Stimulated activated CD8-positive, alpha-beta memory T cell treated with anti-CD3 and anti-CD28 coated beads, Interleukin-7, amount 100 ng/mL, for 48 hours (primary cell): Measurements from ENCODE around the gene LDLRAD3.
"Not testable (repeated sequence)": the region's sequence is repeated elsewhere in the genome, so short reads cannot be mapped to it uniquely, and the experiment has no call there.

Source experiments
- DNase-seq, 2 donors: peaks; one replicate each; pipeline ENCODE4 v3.0.0-alpha.2; 2020; ENCODE audit warnings: low read depth in 1 of 2; ENCODE audit errors: extremely low read depth in 1 of 2

Gene LDLRAD3

DNA sequence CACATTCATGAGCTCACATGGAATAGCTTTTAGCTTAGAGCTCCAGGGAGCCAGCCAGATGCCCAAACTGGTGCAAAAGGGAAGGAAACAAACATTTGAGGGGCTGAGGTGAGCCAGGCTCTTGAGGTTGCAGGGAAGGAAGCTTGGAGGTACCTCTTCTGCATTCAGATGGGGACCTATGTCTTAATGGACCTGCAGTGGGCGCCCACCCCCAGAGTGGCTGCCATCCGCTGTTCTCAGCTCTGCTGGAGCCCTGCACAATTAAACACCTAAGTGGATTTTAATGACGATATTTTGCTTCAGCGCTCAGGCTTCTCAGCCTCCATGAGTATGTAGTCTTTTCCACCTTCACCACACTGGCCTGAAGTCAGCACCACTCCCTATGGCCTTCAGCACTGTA lies 100.8 kb downstream of the LDLRAD3 start:
- DNase-seq, result no peak

- DNase-seq, result not testable (repeated sequence)
These were observed 102.1 kb downstream of the LDLRAD3 start for GRCh38 chr11:36045945-36046344.

DNA sequence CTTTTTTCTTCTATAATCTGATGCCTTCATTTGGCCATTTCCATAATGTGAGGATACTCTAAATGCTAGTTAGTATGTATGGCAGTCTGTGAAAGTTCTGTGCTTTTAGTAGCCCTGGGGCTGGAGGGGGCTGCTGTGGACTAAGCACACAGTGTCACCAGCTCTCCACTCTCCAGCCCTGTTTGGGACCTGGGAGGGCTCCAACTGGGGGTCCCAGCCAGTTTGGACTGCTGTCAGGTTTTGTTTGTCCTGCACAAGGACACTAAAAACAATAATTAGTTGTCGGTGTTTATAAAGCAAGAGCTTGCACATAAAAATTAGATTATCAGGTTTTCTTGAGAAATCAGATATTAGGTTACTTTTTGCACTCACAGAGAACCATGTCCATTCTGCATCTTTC lies 103.1 kb downstream of the LDLRAD3 start:
- DNase-seq, result no peak

DNA sequence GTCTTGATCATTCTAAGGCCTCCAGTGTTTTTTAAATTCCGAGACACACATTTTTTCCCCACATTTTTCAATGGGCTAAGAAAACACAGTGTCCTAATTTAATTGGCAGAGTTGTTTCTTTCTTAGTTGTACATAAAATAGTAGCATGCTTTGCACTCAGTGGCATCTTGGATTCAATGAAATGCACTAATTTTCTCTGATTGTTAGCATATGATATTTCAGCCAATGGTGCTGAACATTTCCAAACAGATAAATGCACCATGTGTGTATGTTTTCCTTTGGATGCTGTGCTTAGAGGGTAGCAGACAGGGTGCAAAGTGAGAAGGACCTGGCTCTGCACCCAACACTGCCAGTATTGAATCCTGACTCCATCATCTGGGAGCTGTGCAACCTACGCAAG lies 103.5 kb downstream of the LDLRAD3 start:
- no peak for DNase-seq

DNA sequence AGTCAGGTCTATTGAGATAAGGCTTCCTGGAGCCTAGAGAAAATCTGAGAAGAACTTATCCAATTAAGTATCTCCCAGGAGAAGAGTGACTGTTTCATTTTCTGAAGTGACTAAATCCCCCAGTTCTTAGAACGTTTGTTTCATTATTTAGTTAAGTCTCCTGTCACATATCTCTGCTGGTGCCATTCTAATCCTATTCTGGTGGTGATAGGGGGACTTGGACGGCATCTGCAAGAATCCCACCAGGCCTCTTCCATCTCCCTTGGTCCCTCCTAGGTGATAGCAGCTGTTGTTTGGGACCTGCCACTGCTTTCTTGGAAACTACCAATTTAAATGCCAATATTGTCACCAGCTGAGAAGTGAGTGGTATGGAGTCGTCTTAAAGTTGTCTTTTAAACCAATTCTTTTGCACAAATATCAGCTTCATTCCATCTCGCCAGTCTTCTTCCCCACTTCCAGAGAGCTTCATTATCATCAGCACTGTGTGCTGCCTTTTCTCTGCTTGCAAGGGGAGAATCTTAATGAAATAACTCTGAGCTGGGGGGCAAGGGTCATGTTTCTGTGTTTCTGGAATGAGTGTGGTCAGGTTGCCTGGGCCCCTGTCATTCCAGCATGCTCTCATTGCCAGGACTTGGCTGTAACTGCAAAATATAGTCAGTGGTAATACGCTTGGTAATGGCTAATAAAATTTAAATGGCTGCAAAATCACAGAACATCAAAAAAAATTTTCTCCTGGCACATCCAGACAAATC lies 104.8 kb downstream of the LDLRAD3 start:
- no peak for DNase-seq

DNA sequence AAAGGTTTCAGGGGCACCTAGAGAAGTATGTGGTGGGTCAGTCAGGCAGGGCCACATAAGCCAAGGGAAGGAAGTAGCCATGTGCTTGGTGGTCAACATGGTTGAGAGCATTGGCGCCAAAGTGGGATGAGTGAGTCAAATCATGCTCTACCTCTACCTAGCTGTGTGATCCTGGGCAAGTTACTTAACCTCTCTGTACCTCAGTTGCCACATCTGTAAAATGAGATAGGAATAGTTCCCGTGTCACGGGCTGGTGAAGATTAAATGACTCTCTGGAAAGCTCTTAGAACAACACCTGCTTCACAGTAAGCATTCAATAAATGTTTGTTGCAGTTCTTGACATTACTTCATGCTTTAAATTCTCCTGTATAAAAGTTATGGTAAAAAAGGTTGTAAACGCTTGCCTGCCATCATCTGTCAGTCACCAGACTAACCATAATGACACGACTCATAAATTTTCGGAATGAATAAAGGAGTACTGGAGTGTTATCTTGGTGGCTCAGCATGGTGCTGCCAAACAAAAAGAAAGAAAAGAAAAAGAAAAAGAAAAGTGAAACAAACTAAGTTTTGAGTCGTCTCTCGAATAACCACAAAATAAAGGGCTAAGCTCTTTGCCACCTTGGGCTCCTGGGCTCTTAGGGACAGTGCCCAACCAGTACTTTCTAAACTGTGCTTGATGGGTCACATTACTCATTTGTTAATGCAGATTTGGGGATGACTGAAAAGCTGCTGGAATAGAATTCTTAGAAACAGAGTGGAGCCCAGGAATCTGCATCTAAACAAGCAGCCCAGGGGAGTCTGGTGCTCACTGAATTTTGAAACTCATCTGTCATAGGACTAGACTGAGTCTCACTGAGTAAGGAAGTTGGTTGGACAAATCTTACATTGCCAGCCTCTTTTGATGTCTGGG lies 107.6 kb downstream of the LDLRAD3 start:
- no peak for DNase-seq

DNA sequence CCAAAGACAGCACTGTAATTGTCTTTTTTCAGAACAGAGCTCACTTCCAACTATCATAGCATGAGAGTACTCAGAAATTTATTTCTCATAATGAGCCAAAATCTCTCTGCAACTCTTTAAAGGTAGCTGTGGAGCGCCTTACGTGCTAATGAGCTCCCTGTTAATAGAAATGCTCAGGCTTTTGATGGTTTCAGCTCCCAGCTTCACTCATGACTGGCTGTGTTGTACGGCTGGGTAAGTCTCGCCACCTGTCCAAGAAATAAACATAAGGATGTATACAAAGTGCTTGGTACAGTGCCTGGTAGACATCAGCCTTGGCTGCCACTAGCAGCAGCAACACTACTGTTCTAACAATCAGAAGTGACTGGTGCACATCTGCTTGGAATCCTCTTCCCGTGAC lies 109.4 kb downstream of the LDLRAD3 start:
- no peak for DNase-seq

GRCh38 chr11:36053862-36054261 lies 110.0 kb downstream of the LDLRAD3 start:
- DNase-seq, result no peak

GRCh38 chr11:36054628-36055027 lies 110.8 kb downstream of the LDLRAD3 start:
- DNase-seq, result no peak

DNA sequence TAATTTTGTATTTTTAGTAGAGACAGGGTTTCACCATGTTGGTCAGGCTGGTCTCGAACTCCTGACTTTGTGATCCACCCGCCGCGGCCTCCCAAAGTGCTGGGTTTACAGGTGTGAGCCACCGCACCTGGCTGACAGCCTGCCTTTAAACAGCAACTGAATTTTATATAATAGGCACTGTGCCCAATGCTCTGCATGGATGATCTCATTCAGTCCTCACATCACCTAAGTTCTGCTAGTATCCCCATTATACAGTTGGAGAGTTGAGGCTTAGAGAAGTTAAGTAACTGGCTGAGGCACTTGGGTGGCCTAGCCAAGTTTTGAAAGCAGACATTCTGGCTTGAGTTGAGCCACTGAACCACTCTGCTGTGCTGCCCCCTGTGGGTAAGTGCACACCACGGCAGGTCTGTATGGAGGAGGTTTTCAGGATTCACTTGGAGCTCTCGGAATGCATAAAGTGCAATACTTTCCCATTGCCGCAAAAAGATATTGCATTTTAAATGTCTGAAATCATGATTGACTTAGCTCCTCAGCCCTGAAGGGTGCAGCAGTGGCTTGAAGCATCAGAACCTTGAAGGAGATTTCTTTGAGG lies 112.4 kb downstream of the LDLRAD3 start:
- DNase-seq, result no peak

DNA sequence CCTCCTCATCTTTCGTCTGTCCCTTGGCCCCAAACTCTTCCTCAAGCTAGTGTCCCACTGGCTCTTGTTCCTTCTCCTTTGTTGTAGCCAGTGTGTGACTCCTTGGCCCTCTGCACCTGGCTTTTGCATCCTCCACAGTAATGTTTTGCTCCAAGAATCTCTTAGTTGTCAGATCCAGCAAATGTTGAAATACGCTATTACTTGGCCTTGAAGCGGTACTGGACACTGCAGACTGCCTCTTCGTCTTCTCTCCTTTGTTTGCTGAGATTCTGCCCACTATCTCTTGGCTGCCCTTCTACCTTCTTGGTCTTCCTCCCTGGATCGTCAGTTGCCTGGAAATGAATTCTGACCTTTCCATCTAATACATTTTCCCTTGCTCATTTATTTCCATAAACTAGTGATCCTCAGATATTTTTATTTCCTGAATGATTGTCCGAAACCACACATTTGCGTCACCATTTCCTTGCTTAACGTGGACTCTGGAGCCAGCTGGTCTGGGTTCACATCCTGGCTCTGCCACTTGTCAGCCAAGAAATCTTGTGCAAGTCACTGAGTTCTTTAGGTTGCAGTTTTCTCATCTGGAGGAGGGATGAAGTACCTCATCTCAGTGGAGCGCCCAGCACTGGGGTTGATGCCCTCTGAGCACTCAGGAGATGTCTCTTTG lies 113.6 kb downstream of the LDLRAD3 start:
- DNase-seq, result no peak

- DNase-seq, result no peak
These were observed 115.8 kb downstream of the LDLRAD3 start for GRCh38 chr11:36059660-36060059.

DNA sequence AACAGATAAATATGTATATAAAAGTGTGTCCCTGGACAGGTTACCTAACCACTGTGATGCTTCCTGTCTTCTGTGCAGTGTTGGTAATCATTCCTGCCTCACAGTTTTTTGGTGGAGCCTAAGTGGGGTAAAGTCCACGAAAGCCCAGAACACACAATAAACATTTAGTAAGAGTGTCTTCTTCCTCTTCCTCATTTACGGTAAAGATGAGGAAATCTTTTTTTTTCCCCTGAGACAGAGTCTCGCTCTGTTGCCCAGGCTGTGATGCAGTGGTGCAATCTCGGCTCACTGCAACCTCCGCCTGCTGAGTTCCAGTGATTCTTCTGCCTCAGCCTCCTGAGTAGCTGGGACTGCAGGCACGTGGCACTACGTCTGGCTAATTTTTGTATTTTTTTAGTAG lies 117.1 kb downstream of the LDLRAD3 start:
- no peak for DNase-seq

DNA sequence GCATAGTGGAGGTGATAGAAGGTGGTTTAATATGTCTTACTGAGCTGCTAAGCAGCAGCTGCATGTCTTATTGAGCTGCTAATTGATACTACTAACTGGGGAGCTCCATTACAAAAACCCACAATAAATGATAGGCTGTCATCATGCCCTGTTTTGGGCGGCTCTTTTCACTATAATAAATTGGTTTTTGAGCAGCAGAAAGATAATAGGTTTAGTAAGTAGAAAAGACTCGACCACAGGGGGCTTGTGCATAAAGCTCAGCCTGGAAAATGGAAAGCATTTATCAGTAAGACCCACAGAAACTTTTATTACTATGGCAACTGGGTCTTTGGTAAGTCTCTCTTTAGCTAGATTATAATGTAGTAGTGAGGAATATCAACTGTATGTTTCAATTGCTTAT lies 117.6 kb downstream of the LDLRAD3 start:
- DNase-seq, result no peak

GRCh38 chr11:36062796-36063365 lies 119.0 kb downstream of the LDLRAD3 start:
- no peak for DNase-seq

- DNase-seq, result no peak
These were observed 121.6 kb downstream of the LDLRAD3 start for GRCh38 chr11:36065436-36065835.

DNA sequence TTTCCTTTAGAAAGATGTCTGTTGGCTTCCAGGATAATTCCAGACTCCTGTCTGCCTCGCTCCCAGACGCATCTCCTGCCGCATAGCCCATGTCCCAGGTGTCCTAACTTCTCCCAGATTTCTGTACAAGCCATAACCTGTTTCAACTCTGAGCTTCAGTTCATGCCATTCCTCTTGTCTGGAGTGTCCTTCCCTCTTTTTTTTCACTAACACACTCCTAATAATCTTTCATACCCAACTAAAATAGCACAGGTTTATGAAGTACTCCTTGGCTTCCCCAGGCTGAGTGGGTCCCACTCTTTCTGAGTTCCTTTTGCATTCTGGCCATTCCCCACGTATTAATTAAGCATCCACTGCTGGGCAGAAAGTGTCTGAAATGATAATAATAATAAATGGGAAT lies 123.0 kb downstream of the LDLRAD3 start:
- DNase-seq, result no peak

- DNase-seq, result no peak
These were observed 125.8 kb downstream of the LDLRAD3 start for GRCh38 chr11:36069576-36070212.

DNA sequence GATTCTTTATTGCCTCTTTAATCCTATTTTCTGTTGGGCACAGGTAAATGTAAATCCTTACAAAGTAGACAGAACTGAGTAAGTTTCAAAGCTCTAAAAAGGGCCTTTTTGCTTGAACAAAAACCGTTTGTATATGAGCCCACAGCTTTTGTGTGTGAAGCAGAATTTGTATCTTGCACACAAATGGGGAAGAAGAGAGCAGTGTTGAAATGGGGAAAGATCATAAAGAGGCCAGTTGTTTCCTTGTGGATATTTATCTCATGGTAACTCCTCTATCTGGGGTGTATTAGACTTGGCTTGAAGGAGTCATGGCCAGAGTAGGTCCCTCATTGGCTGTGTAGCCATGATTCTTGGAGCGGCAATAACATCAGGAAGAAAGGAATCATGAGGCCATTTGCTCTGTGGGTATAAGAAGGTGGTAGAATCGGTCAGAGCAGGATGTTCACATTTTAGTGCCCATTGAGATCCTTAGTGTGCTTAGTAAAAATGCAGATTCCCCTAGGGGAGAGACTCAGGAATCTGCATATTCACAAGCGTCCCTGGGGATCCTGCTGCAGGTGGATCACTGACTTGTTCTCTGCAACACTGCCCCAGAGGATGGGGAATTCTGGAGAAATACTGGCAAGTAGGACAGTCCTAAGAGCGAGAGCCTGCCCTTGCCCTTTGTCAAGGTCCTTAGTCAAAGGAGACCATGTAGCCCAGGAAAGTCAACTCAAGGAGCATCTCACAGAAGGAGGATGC lies 126.5 kb downstream of the LDLRAD3 start:
- DNase-seq, result no peak

DNA sequence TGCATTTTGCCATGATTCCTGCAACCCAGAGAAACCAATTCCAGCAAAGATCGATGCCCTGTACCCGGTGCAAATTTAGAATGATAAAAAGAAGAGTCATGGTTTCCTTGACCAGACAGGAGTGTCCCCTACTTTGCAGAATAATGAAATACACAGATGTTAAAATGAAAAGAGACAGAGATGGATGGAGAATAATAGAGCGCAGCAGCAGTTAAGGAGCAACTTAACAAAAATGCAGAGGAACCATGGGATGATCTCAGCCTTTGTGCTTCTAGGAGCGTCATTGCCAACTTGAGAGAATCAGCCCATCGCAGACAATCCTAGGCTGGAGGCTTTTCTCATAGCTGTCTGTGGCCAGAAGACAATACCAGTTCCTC lies 127.1 kb downstream of the LDLRAD3 start:
- DNase-seq, result no peak
